LoVo (cell line): ENCODE data around the gene MYCBP.
"Not testable (repeated sequence)": the region's sequence is repeated elsewhere in the genome, so short reads cannot be mapped to it uniquely, and the experiment has no call there.

Experiments used
- DNase-seq: peaks from one replicate; pipeline ENCODE4 v3.0.0-alpha.2; 2016; ENCODE audit warnings: low spot score

MYCBP gene

GRCh38 chr1:38873027-38873969 is at the start of gene MYCBP:
MYCBP (minus strand) TSS chr1:38873348; CDS start chr1:38873305, 43 bp downstream.
- DNase-seq = peak; percentile 97

- no peak for DNase-seq
These were observed 46.0 kb upstream of the MYCBP start for GRCh38 chr1:38919130-38919529.

GRCh38 chr1:38918568-38918967 is 45.4 kb upstream of the MYCBP start:
- DNase-seq = no peak

GRCh38 chr1:38917772-38918171 is 44.6 kb upstream of the MYCBP start:
- DNase-seq = no peak

- DNase-seq = no peak
These were observed 44.2 kb upstream of the MYCBP start for GRCh38 chr1:38917337-38917736.

- DNase-seq = no peak
These were observed 42.3 kb upstream of the MYCBP start for GRCh38 chr1:38915352-38915948.

- not testable (repeated sequence) for DNase-seq
These were observed 41.8 kb upstream of the MYCBP start for GRCh38 chr1:38914908-38915307.

GRCh38 chr1:38908821-38909220 is 35.7 kb upstream of the MYCBP start:
- no peak for DNase-seq

- no peak for DNase-seq
These were observed 32.8 kb upstream of the MYCBP start for GRCh38 chr1:38905985-38906384.

- no peak for DNase-seq
These were observed 26.4 kb upstream of the MYCBP start for GRCh38 chr1:38899560-38899959.

GRCh38 chr1:38898653-38899230 is 25.6 kb upstream of the MYCBP start:
- no peak for DNase-seq

- no peak for DNase-seq
These were observed 23.0 kb upstream of the MYCBP start for GRCh38 chr1:38896169-38896568.

GRCh38 chr1:38892976-38893375 is 19.8 kb upstream of the MYCBP start:
- DNase-seq = no peak

GRCh38 chr1:38891753-38892152 is 18.6 kb upstream of the MYCBP start:
- no peak for DNase-seq

- DNase-seq = no peak
These were observed 16.4 kb upstream of the MYCBP start for GRCh38 chr1:38889589-38889988.

GRCh38 chr1:38888423-38889333 is 15.5 kb upstream of the MYCBP start:
- no peak for DNase-seq

GRCh38 chr1:38885092-38885491 is 11.9 kb upstream of the MYCBP start:
- no peak for DNase-seq

- no peak for DNase-seq
These were observed 8.3 kb upstream of the MYCBP start, which contains the start of gene GJA9 for GRCh38 chr1:38881487-38881886. GJA9 (minus strand) TSS chr1:38881587; CDS start chr1:38876098, 5,489 bp downstream.

GRCh38 chr1:38875811-38876210 is 2.7 kb upstream of the MYCBP start:
- no peak for DNase-seq

- DNase-seq = no peak
These were observed 634 bp downstream of the MYCBP start for GRCh38 chr1:38872401-38873026.

GRCh38 chr1:38870996-38871395 is 2.2 kb downstream of the MYCBP start:
- DNase-seq = no peak
